Measurements from ENCODE around the gene EYA2. TPM values are rescaled to one million over a fixed set of nuclear protein-coding genes. Genes with fewer than 3 reads are reported as not detected.

EYA2 gene, protein sequence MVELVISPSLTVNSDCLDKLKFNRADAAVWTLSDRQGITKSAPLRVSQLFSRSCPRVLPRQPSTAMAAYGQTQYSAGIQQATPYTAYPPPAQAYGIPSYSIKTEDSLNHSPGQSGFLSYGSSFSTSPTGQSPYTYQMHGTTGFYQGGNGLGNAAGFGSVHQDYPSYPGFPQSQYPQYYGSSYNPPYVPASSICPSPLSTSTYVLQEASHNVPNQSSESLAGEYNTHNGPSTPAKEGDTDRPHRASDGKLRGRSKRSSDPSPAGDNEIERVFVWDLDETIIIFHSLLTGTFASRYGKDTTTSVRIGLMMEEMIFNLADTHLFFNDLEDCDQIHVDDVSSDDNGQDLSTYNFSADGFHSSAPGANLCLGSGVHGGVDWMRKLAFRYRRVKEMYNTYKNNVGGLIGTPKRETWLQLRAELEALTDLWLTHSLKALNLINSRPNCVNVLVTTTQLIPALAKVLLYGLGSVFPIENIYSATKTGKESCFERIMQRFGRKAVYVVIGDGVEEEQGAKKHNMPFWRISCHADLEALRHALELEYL
- not detected for total RNA-seq

DNA sequence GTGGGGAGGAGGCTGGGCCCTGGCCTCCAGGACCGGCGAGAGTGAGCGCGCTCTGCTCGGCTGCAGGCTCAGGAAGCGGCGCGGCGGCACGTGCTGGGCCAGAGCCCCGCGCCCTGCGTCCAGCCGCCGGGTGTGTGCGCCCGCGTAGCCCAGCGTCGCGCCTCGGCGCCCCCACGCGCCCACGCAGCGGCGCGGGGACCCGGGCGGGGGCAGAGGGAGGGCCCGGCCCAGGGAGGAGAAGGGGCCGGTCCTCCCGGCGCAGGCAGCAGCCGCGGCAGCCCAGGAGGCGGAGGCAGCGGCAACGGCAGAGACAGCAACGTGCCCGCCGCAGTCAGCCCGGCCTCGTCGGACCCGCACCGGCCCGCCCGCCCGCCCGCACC is at the start of gene EYA2:
EYA2 (plus strand) TSS at position 265 of the 380 bp plus-strand sequence. CDS start 95,168 bp downstream, outside the sequence.
- peaks cover 5% of the 10 kb centered on the region for H3K9me3 Mint-ChIP-seq
- peaks cover 79% of the 10 kb centered on the region for H3K27me3 Mint-ChIP-seq

GRCh38 chr20:46844965-46845364 is 49.7 kb upstream of the EYA2 start:
- no peak for DNase-seq
- Mint-ChIP-seq H3K4me1 (no peaks in the 10 kb centered on the region), H3K4me3 (no peak overlapping the region), H3K27ac (no peak overlapping the region), H3K36me3 (no peaks in the 10 kb centered on the region), H3K9me3 (no peaks in the 10 kb centered on the region), H3K27me3 (peaks cover 20% of the 10 kb centered on the region)

More for the DNA sequence above, at the start of gene EYA2:
- Mint-ChIP-seq H3K4me1 (no peaks in the 10 kb centered on the region), H3K4me3 (no peak within 1 kb of the TSS), H3K36me3 (no peaks in the 10 kb centered on the region), H3K27ac (no peak within 1 kb of the TSS)
- no peak for DNase-seq

- Mint-ChIP-seq H3K27ac (no peak overlapping the region), H3K27me3 (peaks cover 11% of the 10 kb centered on the region), H3K9me3 (no peaks in the 10 kb centered on the region), H3K4me1 (no peaks in the 10 kb centered on the region), H3K4me3 (no peak overlapping the region), H3K36me3 (no peaks in the 10 kb centered on the region)
- no peak for DNase-seq
Measured at GRCh38 chr20:46849269-46849668, 45.4 kb upstream of the EYA2 start.

DNA sequence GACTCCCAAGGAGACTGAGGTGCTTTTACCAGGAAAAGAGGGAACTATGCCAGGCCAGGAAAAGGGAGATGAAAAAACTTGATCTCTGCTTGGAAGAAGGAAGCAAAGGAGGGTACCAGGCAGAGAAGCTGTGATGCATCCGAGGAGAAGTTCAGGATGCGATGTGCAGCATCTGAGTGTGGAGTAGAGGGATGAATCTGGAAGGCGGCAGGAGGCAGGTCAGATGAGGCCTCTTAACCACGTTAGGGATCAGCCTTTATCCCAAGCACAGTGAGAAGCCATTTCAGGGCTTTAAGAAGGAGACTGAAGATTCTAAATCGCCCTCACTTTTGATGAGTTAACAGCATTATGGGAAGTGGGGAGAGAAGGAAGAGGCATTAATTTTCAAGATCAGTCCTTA is 44.9 kb upstream of the EYA2 start:
- H3K36me3 Mint-ChIP-seq = no peaks in the 10 kb centered on the region
- no peaks in the 10 kb centered on the region for H3K4me1 Mint-ChIP-seq
- no peak overlapping the region for H3K4me3 Mint-ChIP-seq
- H3K27ac Mint-ChIP-seq = no peak overlapping the region
- no peak for DNase-seq
- peaks cover 11% of the 10 kb centered on the region for H3K27me3 Mint-ChIP-seq
- H3K9me3 Mint-ChIP-seq = no peaks in the 10 kb centered on the region

GRCh38 chr20:46850416-46850815 is 44.2 kb upstream of the EYA2 start:
- H3K27ac Mint-ChIP-seq = no peak overlapping the region
- peaks cover 11% of the 10 kb centered on the region for H3K27me3 Mint-ChIP-seq
- DNase-seq = no peak
- no peaks in the 10 kb centered on the region for H3K4me1 Mint-ChIP-seq
- no peaks in the 10 kb centered on the region for H3K9me3 Mint-ChIP-seq
- H3K4me3 Mint-ChIP-seq = no peak overlapping the region
- H3K36me3 Mint-ChIP-seq = no peaks in the 10 kb centered on the region

GRCh38 chr20:46850896-46851295 is 43.7 kb upstream of the EYA2 start:
- no peaks in the 10 kb centered on the region for H3K36me3 Mint-ChIP-seq
- no peaks in the 10 kb centered on the region for H3K9me3 Mint-ChIP-seq

DNA sequence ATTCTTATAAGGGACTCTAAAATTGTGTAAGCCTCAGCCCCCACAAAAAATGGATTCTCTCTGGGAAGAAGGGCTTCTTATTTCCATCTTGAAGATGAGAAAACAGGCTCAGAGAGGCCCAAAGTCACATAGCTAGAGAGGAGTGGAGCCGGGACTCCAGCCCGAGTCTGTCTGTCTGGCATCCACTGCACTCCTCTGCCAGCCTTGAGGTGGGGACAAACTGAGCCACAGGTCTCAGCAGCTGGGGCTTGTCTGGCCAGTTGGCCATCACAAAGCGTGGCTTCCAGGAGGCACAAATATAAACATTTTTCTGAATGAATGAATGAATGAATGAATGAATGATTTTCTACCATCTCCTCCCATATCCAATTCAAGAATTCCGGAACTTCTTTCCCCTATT is 42.9 kb upstream of the EYA2 start:
- no peak for DNase-seq
- H3K4me3 Mint-ChIP-seq = no peak overlapping the region
- H3K27ac Mint-ChIP-seq = no peak overlapping the region
- no peaks in the 10 kb centered on the region for H3K36me3 Mint-ChIP-seq
- H3K27me3 Mint-ChIP-seq = peaks cover 11% of the 10 kb centered on the region
- H3K4me1 Mint-ChIP-seq = no peaks in the 10 kb centered on the region
- H3K9me3 Mint-ChIP-seq = no peaks in the 10 kb centered on the region

More at GRCh38 chr20:46850896-46851295, 43.7 kb upstream of the EYA2 start:
- no peak overlapping the region for H3K4me3 Mint-ChIP-seq
- H3K27ac Mint-ChIP-seq = no peak overlapping the region
- peaks cover 11% of the 10 kb centered on the region for H3K27me3 Mint-ChIP-seq
- no peaks in the 10 kb centered on the region for H3K4me1 Mint-ChIP-seq
- no peak for DNase-seq

DNA sequence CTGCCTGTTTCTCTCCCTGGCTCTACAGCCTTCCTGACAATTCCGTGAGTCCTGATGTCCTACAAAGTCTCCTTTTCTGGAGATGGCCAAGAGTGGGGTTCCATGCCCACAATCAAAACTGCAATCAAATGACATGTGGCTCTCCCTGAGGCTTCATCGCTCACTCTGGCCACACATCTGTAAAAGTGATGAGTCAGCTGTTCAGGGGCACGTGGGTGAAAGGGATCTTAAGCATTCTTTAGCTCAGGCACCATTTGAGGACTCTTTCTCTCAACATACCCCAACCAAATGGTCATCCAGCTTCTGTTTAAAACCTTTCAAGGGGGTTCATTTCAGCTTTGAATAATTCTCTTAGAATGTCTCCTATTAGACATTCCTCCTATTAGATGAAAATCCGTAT is 42.3 kb upstream of the EYA2 start:
- no peak for DNase-seq
- Mint-ChIP-seq H3K27me3 (peaks cover 10% of the 10 kb centered on the region), H3K36me3 (no peaks in the 10 kb centered on the region), H3K9me3 (no peaks in the 10 kb centered on the region), H3K27ac (no peak overlapping the region), H3K4me1 (no peaks in the 10 kb centered on the region), H3K4me3 (no peak overlapping the region)

- Mint-ChIP-seq H3K27me3 (no peaks in the 10 kb centered on the region), H3K9me3 (no peaks in the 10 kb centered on the region), H3K4me3 (no peak overlapping the region), H3K27ac (no peak overlapping the region), H3K4me1 (no peaks in the 10 kb centered on the region), H3K36me3 (no peaks in the 10 kb centered on the region)
- DNase-seq = no peak
Measured at GRCh38 chr20:46853926-46854325, 40.7 kb upstream of the EYA2 start.

GRCh38 chr20:46857061-46857831 is 37.4 kb upstream of the EYA2 start:
- no peaks in the 10 kb centered on the region for H3K4me1 Mint-ChIP-seq
- H3K36me3 Mint-ChIP-seq = no peaks in the 10 kb centered on the region
- DNase-seq = no peak
- H3K4me3 Mint-ChIP-seq = no peak overlapping the region
- peaks cover 1% of the 10 kb centered on the region for H3K9me3 Mint-ChIP-seq
- peaks cover 5% of the 10 kb centered on the region for H3K27me3 Mint-ChIP-seq
- no peak overlapping the region for H3K27ac Mint-ChIP-seq

GRCh38 chr20:46865824-46866223 is 28.8 kb upstream of the EYA2 start:
- Mint-ChIP-seq H3K27ac (no peak overlapping the region), H3K4me3 (no peak overlapping the region), H3K27me3 (peaks cover 37% of the 10 kb centered on the region), H3K9me3 (peaks cover 7% of the 10 kb centered on the region), H3K4me1 (no peaks in the 10 kb centered on the region), H3K36me3 (no peaks in the 10 kb centered on the region)
- no peak for DNase-seq

DNA sequence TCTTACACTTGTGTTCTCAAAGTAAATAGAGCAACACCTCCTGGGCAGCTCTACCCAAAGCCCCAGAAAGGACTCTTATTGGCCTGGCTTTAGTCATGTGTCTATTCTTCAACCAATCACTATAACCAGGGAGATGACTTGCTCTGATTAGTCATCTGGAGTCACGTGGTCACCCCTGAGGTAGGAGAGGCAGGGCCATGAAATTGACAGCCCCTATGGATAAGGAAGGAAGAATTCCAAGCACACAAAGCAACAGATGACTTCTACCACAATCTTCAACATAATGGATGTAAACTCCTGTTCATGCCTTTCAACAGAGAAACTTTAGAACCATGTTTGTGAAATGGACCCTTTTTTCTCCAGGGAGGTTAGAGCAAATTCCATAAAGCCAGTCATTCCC is 24.6 kb upstream of the EYA2 start:
- peaks cover 7% of the 10 kb centered on the region for H3K9me3 Mint-ChIP-seq
- H3K27ac Mint-ChIP-seq = no peak overlapping the region
- no peak overlapping the region for H3K4me3 Mint-ChIP-seq
- no peaks in the 10 kb centered on the region for H3K36me3 Mint-ChIP-seq
- H3K4me1 Mint-ChIP-seq = no peaks in the 10 kb centered on the region
- no peak for DNase-seq
- H3K27me3 Mint-ChIP-seq = peaks cover 42% of the 10 kb centered on the region

- no peaks in the 10 kb centered on the region for H3K36me3 Mint-ChIP-seq
- H3K27me3 Mint-ChIP-seq = peaks cover 37% of the 10 kb centered on the region
- H3K4me1 Mint-ChIP-seq = no peaks in the 10 kb centered on the region
- no peak overlapping the region for H3K4me3 Mint-ChIP-seq
- no peak for DNase-seq
- H3K27ac Mint-ChIP-seq = no peak overlapping the region
- H3K9me3 Mint-ChIP-seq = peaks cover 7% of the 10 kb centered on the region
Measured at GRCh38 chr20:46872328-46873211, 22.1 kb upstream of the EYA2 start.

- Mint-ChIP-seq H3K4me1 (no peaks in the 10 kb centered on the region), H3K36me3 (no peaks in the 10 kb centered on the region), H3K9me3 (no peaks in the 10 kb centered on the region), H3K27ac (no peak overlapping the region), H3K4me3 (no peak overlapping the region), H3K27me3 (peaks cover 17% of the 10 kb centered on the region)
- no peak for DNase-seq
Measured at GRCh38 chr20:46875059-46875458, 19.6 kb upstream of the EYA2 start.

GRCh38 chr20:46879386-46879785 is 15.3 kb upstream of the EYA2 start:
- H3K9me3 Mint-ChIP-seq = no peaks in the 10 kb centered on the region
- H3K4me1 Mint-ChIP-seq = no peaks in the 10 kb centered on the region

More at GRCh38 chr20:46879386-46879785, 15.3 kb upstream of the EYA2 start:
- no peak for DNase-seq
- Mint-ChIP-seq H3K27me3 (peaks cover 32% of the 10 kb centered on the region), H3K36me3 (no peaks in the 10 kb centered on the region), H3K4me3 (no peak overlapping the region), H3K27ac (no peak overlapping the region)
